Rectal smooth muscle tissue (tissue), 1 donor: ENCODE data around the gene KRT7.
"Not testable (repeated sequence)": the region's sequence is repeated elsewhere in the genome, so short reads cannot be mapped to it uniquely, and the experiment has no call there.

ENCODE experiments used
- H3K27ac ChIP-seq: one replicate; pipeline ENCODE4 v1.7.0; 2013; ENCODE audit warnings: low read depth, low read length, inconsistent platforms
- H3K27me3 ChIP-seq: one replicate; pipeline ENCODE4 v1.7.0; 2013; ENCODE audit warnings: low read length; ENCODE audit not compliant: control insufficient read depth, insufficient read depth
- H3K36me3 ChIP-seq: one replicate; pipeline ENCODE4 v1.7.0; 2013; ENCODE audit warnings: low read length; ENCODE audit not compliant: control insufficient read depth, insufficient read depth
- H3K4me1 ChIP-seq: one replicate; pipeline ENCODE4 v1.7.0; 2013; ENCODE audit warnings: low read length; ENCODE audit not compliant: control insufficient read depth, insufficient read depth
- H3K4me3 ChIP-seq: one replicate; pipeline ENCODE4 v1.7.0; 2013; ENCODE audit warnings: low read length
- H3K9ac ChIP-seq: one replicate; pipeline ENCODE4 v1.7.0; 2013; ENCODE audit warnings: low read length

Gene KRT7

DNA sequence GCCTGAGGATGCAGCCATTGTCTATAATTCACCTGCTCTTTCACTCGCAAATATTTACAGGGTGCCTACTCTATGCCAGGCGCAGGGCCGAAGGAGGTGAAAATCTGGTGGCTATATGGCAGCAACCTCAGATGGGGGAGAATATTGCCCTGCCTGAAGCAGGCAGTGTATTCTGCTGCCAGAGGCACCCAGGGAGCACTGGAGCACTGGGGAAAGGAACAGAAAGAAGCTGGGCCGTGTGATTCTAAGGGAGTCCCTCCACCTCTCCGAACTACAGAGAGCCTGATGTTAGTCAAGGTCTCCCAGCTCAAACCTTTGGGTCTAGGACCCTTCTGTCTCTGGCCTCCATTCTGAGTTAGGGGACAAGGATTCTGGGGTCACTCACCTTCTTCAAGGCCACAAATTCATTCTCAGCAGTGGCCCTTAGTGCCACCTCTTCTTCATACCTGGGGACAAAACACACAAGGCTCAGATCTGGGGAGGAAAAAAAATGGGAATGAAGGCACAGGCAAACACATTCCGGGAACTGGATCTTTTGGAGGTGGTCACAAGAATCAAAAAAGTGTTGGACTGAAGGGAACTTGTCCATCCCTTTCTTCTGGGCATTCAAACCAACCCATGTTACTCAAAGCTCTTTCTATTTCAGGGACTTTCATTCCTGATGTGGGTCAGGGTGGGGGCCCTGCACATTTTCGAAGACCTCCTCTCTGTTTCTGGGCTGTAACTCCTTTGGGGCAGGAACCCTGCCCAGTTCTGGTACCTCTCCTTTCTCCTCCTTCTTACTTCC, 22.1 kb downstream of the KRT7 start:
- Histone ChIP-seq H3K9ac (no peak overlapping the region), H3K27me3 (peaks cover 9% of the 10 kb centered on the region), H3K4me3 (no peak overlapping the region), H3K27ac (no peak overlapping the region), H3K4me1 (no peaks in the 10 kb centered on the region), H3K36me3 (no peaks in the 10 kb centered on the region)

DNA sequence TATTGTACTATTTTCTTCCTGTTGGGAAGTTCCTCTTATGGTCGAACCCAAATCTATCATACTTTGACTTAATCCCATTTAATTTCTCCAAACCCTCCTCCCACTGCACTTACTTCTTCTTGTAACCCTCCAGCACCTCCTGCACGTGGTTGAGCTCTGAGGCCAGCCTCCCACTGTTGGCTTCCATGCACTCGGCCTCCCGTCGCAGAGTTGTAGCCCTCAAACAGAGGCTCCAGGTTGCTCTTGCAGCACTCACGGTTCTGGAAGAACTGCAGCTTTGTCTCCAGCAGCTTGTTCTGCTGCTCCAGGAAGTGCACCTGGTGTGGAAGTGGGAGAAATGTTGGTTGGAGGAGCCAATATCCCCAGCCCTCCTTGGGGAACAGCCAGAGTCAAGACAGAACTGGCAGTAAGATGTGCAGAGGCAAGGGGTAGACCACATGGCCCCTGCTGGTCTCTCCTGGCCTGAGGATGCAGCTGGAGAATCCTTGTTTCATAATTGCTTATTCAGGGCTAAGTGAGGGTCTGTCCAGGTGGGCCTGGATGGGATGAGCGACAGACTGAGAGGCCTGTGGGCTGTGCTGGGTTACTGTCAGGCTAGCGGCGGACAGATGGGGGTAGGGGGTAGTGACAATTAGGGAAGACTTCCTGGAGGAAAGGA, 23.0 kb downstream of the KRT7 start:
- H3K4me1 ChIP-seq: no peaks in the 10 kb centered on the region
- H3K4me3 ChIP-seq: no peak overlapping the region
- peaks cover 9% of the 10 kb centered on the region for H3K27me3 ChIP-seq

DNA sequence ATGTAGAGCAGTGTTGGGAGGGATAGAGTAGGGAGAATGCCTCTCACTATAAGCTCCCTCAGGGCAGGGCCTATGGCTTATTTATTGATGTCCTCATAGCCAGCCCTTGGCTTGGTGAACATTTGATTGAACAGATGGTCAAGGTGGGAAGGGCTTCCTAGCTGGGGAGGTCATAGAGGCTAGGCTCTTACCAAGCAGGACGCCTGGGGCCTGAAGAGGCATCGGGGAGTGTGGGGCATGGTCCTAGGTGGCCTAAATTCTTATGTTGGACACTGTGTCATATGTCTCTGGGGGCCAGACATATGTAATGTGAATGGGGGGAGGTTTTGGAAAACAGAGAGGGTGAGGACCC, 23.5 kb downstream of the KRT7 start:
- Histone ChIP-seq H3K36me3 (no peaks in the 10 kb centered on the region), H3K27ac (no peak overlapping the region), H3K4me3 (no peak overlapping the region), H3K4me1 (no peaks in the 10 kb centered on the region), H3K27me3 (peaks cover 9% of the 10 kb centered on the region), H3K9ac (no peak overlapping the region)

More for the DNA sequence above, 23.0 kb downstream of the KRT7 start:
- Histone ChIP-seq H3K27ac (no peak overlapping the region), H3K9ac (no peak overlapping the region), H3K36me3 (no peaks in the 10 kb centered on the region)

DNA sequence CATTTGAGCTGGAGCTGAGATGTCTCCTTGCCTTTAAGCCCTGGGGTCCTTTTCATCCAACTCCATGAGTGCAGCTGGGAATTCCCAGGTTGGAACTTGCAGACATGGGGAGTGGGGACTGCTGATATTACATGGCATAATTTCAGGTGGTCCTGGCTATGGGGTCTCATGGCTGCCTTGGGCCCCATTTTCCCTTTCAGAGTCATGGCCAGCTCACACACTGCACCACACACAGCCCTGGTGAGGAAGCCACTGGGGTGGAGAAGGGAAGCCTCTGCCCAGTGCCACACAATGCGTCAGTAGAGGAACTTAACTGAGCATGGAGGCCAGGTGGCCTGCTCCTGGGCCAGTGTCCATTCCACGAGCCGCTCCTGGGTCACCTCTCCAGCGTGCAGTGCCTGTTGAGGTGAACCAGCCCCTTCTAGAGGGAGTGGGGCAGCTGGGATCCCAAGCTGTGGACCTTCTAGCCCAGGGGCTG, 24.1 kb downstream of the KRT7 start:
- Histone ChIP-seq H3K4me3 (no peak overlapping the region), H3K9ac (no peak overlapping the region), H3K27me3 (peaks cover 9% of the 10 kb centered on the region), H3K27ac (no peak overlapping the region), H3K36me3 (no peaks in the 10 kb centered on the region), H3K4me1 (no peaks in the 10 kb centered on the region)

DNA sequence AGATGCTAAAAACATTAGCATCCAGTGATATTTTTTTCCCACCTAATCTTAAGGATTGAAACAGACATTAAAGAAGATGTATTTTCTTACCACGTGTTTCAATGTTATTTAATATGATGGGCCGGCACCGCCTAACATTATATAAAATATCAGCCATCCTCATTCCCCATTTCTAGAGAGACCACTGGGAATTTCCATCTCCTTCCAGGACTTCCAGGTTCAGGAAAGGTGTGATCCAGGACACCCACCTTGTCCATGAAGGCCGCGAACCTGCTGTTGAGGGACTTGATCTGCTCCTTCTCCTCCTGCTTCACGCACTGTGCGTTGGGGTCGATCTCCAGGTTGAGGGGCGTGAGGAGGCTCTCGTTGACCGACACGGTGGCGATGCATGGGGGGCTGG, 24.9 kb downstream of the KRT7 start:
- not testable (repeated sequence) for H3K27me3 ChIP-seq

DNA sequence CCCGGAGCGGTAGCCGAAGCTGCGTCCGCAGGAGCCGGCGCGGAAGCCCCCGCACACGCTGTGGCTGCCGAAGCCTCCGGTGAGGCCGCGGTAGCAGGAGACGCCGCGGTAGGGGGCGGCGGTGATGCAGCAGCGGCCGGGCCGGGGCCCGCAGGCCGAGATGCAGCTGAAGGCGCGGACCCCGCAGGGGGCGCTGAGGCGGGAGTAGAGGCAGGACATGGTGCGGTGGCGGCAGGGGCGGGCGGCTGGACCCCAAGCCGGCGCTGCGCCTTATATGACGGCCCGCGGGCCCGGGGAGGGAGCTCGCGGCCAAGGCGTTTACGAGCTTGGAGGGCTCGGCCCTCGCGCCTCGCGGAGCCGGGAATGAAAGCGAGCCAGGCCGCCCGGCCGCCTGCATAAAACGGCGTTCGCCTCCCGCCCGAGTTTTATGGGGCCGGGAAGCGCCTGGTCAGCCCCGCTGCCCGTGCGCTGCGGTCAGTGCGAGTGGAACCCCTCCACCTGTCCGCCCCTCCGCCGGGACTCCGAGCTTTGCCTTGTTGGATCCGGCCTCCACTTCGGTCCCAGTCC, 25.4 kb downstream of the KRT7 start:
- no peak overlapping the region for H3K9ac ChIP-seq
- H3K4me3 ChIP-seq: no peak overlapping the region
- peaks cover 9% of the 10 kb centered on the region for H3K27me3 ChIP-seq
- no peaks in the 10 kb centered on the region for H3K4me1 ChIP-seq
- H3K36me3 ChIP-seq: no peaks in the 10 kb centered on the region
- no peak overlapping the region for H3K27ac ChIP-seq

More for the DNA sequence above, 24.9 kb downstream of the KRT7 start:
- not testable (repeated sequence) for H3K4me1 ChIP-seq, H3K9ac ChIP-seq, H3K36me3 ChIP-seq, H3K27ac ChIP-seq, H3K4me3 ChIP-seq

DNA sequence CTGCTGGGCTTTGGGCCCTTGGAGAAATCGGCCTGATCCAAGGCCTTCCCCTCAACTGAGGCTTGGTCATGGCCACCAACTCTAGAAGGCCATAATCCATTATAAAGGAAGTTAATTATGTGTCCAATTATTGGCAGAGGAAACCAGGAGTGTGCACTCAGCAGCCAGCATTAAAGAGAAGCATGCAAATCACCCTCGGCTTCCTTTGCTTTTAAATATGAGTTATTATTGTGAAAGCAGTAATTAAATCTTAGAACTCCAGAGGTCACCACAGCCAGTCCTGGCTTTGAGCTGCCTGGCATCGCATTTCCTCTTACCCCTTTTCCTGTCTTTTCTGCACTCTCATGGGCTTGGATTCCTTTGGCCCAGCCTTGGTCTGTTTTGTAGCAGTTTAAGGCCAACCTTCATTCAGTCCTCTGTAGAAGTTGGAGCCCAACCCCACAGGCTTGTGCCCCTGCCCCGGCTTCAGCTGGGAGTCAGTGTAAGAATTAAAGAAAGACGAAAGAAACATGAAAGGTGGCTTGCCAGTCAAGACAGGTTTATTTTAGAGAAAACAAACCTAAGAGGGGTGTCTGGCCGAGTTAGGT, 26.7 kb downstream of the KRT7 start:
- Histone ChIP-seq H3K9ac (no peak overlapping the region), H3K4me1 (no peaks in the 10 kb centered on the region), H3K4me3 (no peak overlapping the region), H3K27me3 (peaks cover 9% of the 10 kb centered on the region), H3K27ac (no peak overlapping the region), H3K36me3 (no peaks in the 10 kb centered on the region)

DNA sequence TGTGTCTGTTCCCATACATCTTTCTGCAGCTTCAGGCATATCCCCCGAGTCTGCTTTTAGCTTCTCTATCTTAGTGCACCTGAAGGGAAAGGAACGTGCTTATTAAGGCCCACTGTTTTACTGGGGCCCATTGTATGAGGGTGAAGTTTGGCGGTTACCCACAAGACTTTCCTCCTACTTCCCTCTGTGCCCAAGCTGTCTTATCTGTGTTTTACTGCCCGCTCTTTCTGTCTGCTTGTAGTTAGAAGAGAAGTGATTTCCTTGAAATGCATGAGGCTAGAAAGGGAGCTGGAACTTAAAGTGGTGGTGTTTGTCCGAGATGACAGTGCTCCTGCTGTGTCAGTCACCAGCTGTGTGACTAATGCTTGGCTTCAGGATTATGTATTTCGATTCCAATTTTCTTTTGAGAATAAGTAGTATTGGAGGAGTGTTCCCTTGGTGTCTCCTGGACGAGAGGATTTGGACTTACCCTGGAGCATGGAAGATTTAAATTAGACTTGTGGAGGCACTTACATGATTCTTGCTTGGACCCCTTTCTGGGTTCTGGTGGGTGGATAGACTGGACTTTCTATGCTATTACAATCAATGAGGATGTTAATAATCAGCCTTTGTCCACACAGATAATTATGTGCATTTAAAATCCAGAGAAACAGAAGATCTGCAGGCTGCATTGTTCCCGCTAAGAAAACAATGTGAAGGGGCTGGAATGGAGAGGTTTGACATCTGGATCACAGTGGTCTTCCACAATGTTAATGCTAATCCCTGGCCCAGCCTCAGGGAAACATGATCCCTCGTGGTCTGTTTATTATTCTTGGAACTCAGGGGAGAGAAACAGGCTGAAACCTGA, 27.5 kb downstream of the KRT7 start:
- Histone ChIP-seq H3K36me3 (no peaks in the 10 kb centered on the region), H3K27me3 (peaks cover 9% of the 10 kb centered on the region), H3K27ac (no peak overlapping the region), H3K4me1 (no peaks in the 10 kb centered on the region), H3K4me3 (no peak overlapping the region), H3K9ac (no peak overlapping the region)

DNA sequence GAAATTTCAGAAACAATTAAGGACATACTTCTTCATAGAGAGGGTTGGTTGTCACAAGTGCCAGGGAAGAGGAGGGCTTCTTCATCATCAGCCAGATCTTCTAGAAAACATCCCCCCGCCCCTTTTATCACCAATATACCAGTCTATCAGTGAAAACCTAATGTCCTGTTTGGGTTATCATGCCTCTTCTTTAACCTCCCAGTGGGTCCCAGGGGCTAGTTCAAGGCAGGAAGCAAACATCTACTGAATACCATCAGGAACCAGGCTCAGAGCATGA, 28.1 kb downstream of the KRT7 start:
- Histone ChIP-seq H3K27ac (no peak overlapping the region), H3K4me1 (no peaks in the 10 kb centered on the region), H3K27me3 (peaks cover 9% of the 10 kb centered on the region), H3K9ac (no peak overlapping the region), H3K36me3 (no peaks in the 10 kb centered on the region), H3K4me3 (no peak overlapping the region)

DNA sequence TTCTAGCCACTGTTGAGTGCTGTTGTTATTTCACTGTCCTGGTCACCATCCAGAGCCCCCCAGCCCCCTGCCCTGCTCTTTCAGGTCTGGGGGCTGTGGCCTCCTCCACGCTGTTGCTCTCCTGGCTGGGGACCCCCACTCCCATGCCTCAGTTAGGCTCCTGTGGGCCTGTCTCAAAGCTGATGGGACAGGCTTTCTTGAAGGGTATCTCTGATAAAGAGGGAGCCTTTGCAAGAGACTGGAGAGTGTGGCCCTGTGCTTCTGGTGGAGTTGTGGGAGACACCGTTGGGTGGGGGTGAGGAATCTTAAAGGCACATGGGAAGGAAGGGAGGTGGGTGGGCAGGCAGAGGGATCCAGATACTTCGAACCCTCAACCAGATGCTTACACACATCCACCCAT, 29.2 kb downstream of the KRT7 start:
- H3K4me1 ChIP-seq: no peaks in the 10 kb centered on the region
- H3K27me3 ChIP-seq: peaks cover 5% of the 10 kb centered on the region
- H3K27ac ChIP-seq: no peak overlapping the region
- no peak overlapping the region for H3K4me3 ChIP-seq
- no peaks in the 10 kb centered on the region for H3K36me3 ChIP-seq
- H3K9ac ChIP-seq: no peak overlapping the region

DNA sequence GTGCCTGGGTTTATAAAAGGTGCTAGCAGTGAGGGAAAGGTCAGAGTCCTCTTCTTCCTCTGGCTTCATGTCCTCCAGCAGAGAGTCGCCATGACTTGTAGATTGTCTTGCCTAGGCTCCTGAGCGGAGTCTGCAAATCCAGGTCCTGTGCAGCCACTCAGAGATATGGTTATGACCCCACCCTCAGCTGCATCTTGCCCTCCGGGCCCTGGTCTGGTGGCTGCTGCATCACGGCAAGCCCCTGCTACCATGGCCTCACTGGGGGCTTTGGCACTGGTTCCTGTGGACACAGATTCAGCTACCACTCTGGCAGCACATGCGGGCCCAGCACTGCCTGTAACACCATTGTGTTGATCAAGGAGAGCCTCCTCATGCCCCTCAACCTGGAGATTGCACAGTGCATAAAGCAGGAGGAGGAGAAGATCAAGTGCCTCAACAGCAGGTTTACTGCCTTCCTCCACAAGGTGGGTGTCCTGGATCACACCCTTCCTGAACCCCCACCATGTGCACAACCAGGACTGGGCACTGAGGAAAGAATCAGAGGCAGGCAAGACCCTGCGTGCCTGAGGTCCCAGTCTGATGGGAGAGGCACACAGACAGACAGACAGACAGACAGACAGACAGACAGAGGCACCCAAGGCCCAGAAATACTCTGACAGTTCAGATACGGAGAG, 30.9 kb downstream of the KRT7 start:
- no peaks in the 10 kb centered on the region for H3K4me1 ChIP-seq
- H3K4me3 ChIP-seq: no peak overlapping the region
- H3K27ac ChIP-seq: no peak overlapping the region
- H3K9ac ChIP-seq: no peak overlapping the region
- no peaks in the 10 kb centered on the region for H3K27me3 ChIP-seq
- H3K36me3 ChIP-seq: no peaks in the 10 kb centered on the region

DNA sequence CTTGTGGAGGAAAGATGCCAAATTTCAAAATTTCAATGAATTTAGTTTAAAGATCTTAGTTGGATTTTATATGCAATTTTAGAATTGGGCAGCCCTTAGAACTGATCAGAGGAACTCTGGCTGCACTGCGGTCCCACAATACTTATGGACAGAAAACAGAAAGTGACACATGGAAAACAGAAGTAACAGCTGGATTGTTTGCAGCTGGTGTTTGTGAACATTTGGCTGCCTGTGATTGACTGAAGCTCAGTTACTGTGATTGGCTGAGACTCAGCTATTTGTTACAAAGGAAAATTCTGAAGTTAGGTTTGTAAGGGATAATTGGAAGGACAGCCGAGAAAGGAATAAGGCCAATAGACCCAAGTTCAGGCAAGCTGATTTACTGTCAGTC, 31.4 kb downstream of the KRT7 start:
- Histone ChIP-seq H3K27ac (no peak overlapping the region), H3K27me3 (no peaks in the 10 kb centered on the region), H3K36me3 (no peaks in the 10 kb centered on the region), H3K4me3 (no peak overlapping the region), H3K4me1 (no peaks in the 10 kb centered on the region), H3K9ac (no peak overlapping the region)
